Duodenal mucosa (tissue), 2 donors: ENCODE measurements around the gene RBM38.

ENCODE experiments used
- H3K27ac ChIP-seq: one replicate; pipeline ENCODE4 v1.7.0; 2013; ENCODE audit warnings: low read depth, low read length
- H3K27me3 ChIP-seq, 2 donors: one replicate each; pipeline ENCODE4 v1.7.0; 2013; ENCODE audit warnings: low read length in 2 of 2, control low read depth in 1 of 2; ENCODE audit not compliant: insufficient read depth in 2 of 2, control insufficient read depth in 1 of 2
- H3K36me3 ChIP-seq, 2 donors: one replicate each; pipeline ENCODE4 v1.7.0; 2013; ENCODE audit warnings: low read length in 2 of 2, control low read depth in 1 of 2; ENCODE audit not compliant: insufficient read depth in 2 of 2, control insufficient read depth in 1 of 2
- H3K4me1 ChIP-seq, 2 donors: one replicate each; pipeline ENCODE4 v1.7.0; 2013; ENCODE audit warnings: low read length in 2 of 2, control low read depth in 1 of 2; ENCODE audit not compliant: insufficient read depth in 2 of 2, control insufficient read depth in 1 of 2
- H3K4me3 ChIP-seq, 2 donors: one replicate each; pipeline ENCODE4 v1.7.0; 2013; ENCODE audit warnings: low read length in 2 of 2, low read depth in 1 of 2
- H3K9ac ChIP-seq, 2 donors: one replicate each; pipeline ENCODE4 v1.7.0; 2013; ENCODE audit warnings: low read length in 2 of 2, low read depth in 1 of 2
- H3K9me3 ChIP-seq, 2 donors: one replicate each; pipeline ENCODE4 v1.7.0; 2013; ENCODE audit warnings: low read length in 2 of 2, control low read depth in 1 of 2; ENCODE audit not compliant: control insufficient read depth in 1 of 2

Gene RBM38

DNA sequence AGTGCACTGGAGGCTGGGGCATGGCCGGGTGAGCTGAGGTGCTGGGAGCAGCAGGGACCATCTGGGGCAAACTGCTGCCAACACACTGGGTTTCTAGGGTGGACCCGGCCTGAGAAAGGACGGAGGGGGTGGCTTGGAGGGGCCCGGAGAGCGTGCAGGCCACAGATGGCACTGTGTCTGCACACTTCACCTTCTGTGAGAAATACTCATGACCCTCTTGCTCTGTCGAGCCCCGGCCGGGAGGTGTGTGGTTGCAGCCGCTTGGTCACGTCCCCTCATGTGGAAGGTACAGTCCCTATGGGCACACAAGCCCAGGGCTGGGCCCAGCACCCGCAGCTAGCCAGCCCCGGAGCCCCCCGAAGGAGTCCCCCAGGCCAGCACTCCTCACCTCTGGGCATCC lies 59.7 kb downstream of the RBM38 start:
- Histone ChIP-seq H3K4me3 (no peak overlapping the region), H3K27me3 (peaks cover 0 to 7% of the 10 kb centered on the region in 2 donors), H3K4me1 (peaks cover 0 to 24% of the 10 kb centered on the region in 2 donors), H3K9me3 (no peaks in the 10 kb centered on the region), H3K27ac (no peak overlapping the region), H3K9ac (no peak overlapping the region), H3K36me3 (no peaks in the 10 kb centered on the region)

DNA sequence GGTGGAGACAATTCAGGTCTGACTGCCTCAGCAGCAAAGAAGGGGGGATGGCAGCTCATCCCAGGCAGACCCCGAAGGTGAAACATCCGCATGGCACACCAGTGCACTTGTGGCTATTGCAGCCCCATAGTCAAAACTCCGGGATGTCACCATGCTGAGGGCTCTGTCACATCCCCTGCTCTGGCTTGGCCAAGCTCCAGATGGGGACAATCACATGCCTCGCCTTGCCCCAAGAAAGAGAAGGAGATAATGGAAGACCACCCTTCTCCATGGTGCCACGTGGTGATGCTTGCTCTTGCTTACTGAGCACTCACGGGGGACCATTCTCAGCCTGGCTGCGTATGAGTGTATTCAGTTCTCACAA lies 60.2 kb downstream of the RBM38 start:
- Histone ChIP-seq H3K27me3 (peaks cover 0 to 7% of the 10 kb centered on the region in 2 donors), H3K36me3 (no peaks in the 10 kb centered on the region), H3K9ac (no peak overlapping the region), H3K9me3 (no peaks in the 10 kb centered on the region), H3K27ac (no peak overlapping the region), H3K4me1 (peaks cover 0 to 24% of the 10 kb centered on the region in 2 donors), H3K4me3 (no peak overlapping the region)

DNA sequence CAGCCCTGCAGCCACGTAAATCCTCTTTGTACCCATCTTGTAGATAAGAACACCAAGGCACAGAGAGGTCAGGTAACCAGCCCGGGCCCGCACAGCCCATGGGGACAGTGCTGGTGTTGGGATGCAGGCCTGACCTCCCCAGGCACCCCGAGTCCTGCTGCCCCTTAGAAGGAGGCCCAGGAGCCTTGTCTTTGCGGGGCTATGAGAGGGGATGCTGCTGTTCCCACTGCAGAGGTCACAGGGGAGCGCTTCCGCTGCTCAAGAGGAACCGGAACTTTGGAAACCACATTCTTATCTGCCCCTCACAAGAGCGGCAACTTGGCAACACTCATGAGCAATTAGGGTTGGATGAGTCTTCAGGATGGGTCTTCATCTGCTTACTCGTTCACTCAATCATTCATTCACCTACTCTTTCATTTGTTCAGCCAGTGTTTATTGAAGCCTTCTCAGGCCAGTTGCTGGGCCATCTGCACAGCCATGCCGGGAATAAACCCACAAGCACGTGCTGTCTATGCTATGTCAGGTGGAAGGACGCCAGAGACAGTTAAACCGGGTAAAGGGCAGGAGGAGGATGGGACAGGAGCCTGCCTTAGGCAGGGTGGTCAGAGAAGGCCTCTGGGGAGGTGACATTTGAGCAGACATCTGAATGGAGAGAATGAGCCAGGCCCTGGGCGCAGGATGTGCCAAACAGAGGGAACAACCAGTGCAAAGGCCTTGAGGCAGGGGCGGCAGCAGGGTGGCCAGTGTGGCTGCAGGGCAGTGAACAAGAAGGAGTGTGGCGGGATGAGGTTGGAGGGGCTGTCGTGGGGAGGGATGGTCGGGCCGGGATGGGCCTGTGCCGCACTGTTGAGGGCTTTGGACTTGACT lies 60.8 kb downstream of the RBM38 start:
- Histone ChIP-seq H3K4me1 (peaks cover 0 to 24% of the 10 kb centered on the region in 2 donors), H3K9ac (no peak overlapping the region), H3K9me3 (no peaks in the 10 kb centered on the region), H3K27me3 (peaks cover 0 to 7% of the 10 kb centered on the region in 2 donors), H3K4me3 (no peak overlapping the region), H3K36me3 (no peaks in the 10 kb centered on the region), H3K27ac (no peak overlapping the region)

DNA sequence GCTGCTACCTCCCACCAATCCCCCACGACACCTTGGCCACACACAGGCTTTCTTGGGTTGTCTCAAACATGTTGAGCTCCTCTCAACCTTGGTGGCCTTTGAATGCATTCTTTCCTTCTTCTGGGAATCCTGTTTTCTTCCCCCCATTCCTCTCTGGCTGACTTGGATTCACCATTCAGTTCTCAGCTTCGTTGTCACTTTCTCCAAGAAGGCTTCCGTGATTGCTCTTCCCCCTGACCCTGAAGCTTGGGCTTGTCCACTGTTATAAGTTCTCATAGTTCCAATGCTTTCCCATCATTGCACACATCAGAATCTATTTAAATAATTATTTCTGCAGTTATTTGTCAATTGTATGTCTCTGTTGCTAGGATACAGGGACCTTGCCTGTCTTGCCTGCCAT lies 64.2 kb downstream of the RBM38 start:
- no peak overlapping the region for H3K27ac ChIP-seq
- peaks cover 0 to 19% of the 10 kb centered on the region in 2 donors for H3K4me1 ChIP-seq
- no peak overlapping the region for H3K9ac ChIP-seq

DNA sequence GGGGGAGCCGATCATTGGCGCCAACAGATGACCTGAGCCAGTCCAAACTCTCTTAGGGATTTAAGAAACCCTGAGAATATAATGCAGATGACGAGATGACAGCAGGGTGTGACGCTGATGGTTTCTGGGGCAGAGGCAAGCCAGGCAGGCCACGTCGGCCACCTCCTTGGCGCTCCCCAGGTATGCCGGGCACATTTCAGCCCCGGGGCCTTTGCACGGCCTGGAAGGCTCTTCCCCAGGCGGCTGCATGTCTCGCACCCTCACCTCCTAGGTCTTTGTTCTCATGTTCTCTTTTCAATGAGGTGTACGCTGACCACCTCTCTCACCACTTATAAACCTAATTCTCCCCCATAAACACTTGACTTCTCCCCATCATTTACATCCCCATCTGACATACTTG lies 64.9 kb downstream of the RBM38 start:
- no peaks in the 10 kb centered on the region for H3K36me3 ChIP-seq
- H3K27me3 ChIP-seq = no peaks in the 10 kb centered on the region
- no peak overlapping the region for H3K4me3 ChIP-seq
- H3K4me1 ChIP-seq = peaks cover 0 to 13% of the 10 kb centered on the region in 2 donors
- H3K9me3 ChIP-seq = no peaks in the 10 kb centered on the region
- H3K9ac ChIP-seq = no peak overlapping the region
- H3K27ac ChIP-seq = no peak overlapping the region

More for the DNA sequence above, 64.2 kb downstream of the RBM38 start:
- Histone ChIP-seq H3K4me3 (no peak overlapping the region), H3K27me3 (no peaks in the 10 kb centered on the region), H3K36me3 (no peaks in the 10 kb centered on the region), H3K9me3 (no peaks in the 10 kb centered on the region)

DNA sequence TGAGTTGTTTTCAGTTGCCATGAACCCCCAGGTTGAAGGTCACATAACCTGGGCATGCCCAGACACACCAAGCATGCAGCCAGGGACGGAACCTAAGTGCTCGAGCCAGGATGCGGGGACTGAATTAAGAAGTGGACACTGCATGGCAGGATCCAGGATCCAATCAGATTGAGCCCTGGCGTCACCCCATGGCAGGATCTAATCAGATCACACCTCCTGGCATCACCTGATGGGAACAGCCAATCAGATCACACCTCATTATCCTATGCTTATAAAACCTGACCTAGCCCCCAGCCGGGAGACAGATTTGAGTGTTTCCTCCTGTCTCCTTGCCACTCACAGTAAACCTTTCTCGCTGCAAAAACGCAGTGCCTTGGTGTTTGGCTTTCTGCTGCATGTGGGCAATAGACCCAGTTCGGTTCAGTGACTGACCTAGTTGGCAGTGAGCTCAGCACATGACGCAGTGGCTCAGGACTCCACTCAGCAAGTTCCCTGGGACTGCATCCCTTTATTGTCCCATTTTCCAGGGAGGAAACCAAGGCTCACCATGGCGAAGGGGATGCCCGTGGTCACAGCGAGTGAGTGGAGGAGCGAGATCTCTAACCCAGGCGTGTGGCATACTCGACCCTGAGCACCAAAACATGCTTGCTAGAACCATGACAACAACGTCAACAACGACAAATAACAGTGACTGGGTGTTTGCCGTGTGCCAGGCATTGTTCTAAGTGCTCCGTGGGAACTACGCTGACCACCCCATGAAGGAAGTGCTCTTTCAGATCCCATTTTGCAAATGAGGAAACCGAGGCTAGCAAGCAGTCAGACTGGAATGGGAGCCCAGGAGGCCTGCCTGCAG lies 66.3 kb downstream of the RBM38 start:
- Histone ChIP-seq H3K27ac (no peak overlapping the region), H3K4me1 (peaks cover 0 to under 1% of the 10 kb centered on the region in 2 donors), H3K4me3 (no peak overlapping the region)

DNA sequence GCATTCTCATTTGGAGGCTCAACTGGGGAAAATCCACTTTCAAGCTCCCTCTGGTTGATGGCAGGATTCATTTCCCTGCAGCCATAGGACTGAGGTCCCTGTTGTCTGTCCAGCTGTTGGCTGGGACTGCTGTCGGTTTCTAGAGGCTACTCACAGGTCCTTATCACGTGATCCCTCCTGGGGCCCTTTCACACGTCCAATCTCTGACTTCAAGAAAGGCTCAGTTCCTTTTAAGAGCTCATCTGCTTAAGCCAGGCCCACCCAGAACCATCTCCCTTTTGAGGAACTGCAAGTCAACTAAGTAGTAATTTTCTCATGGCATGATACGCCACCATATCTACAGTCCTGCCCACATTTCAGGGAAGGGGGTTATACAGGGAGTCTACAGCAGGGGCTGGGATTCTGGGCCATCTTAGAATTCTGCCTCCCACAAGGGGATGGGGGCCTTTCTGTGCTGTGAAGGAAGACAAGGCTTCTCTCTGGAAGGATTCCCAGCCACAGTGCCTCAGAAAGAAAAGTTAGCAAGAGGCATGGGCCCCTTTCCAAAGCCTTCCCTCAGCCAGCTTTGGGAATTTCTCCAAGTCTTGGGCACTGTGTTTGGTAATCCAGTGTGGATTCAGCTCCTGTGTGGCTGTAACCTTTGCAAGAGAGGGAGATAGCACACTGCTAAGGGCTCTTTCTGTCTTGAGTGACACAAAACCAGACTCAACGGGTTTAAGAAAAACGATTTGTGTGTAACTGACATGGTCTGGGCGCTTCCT lies 67.4 kb downstream of the RBM38 start:
- H3K9ac ChIP-seq = no peak overlapping the region
- H3K4me3 ChIP-seq = no peak overlapping the region
- no peaks in the 10 kb centered on the region for H3K4me1 ChIP-seq
- no peaks in the 10 kb centered on the region for H3K27me3 ChIP-seq
- no peaks in the 10 kb centered on the region for H3K36me3 ChIP-seq
- H3K9me3 ChIP-seq = no peaks in the 10 kb centered on the region
- H3K27ac ChIP-seq = no peak overlapping the region

More for the DNA sequence above, 66.3 kb downstream of the RBM38 start:
- Histone ChIP-seq H3K27me3 (no peaks in the 10 kb centered on the region), H3K36me3 (no peaks in the 10 kb centered on the region), H3K9me3 (no peaks in the 10 kb centered on the region), H3K9ac (no peak overlapping the region)
